ENCODE results near the gene ARHGAP9. TPM values are rescaled to one million over a fixed set of nuclear protein-coding genes. Genes with fewer than 3 reads are reported as not detected.
"Not testable (repeated sequence)": the region's sequence is repeated elsewhere in the genome, so short reads cannot be mapped to it uniquely, and the experiment has no call there.

ARHGAP9 gene
- total and polyA plus RNA-seq, 11 donors, result 1.7 to 33.4 (median 3.6) TPM

DNA sequence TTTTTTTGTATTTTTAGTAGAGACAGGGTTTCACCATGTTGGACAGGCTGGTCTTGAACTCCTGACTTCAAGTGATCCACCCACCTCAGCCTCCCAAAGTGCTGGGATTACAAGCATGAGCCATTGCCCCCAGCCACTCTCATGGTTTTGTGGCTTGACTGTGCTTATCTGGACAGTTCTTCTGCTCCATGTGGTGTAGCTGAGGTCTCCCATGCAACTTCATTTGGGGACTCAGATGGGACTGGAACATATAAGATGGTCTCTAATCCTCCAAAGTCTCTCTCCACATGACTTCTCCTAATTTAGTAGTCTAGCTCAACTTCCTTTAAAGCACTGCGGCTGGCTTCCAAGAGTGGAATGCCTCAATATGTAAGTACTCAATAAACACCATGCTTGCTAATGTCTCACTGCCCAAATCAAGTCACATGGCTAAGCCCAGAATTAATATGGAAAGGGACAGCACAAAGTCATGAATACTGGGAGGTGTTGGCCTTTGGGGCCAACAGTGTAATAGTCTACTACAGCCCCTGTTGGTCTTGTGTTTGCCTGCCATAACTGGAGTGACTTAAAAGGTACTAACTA is 37.7 kb downstream of the ARHGAP9 start:
- DNase-seq (no peak), ATAC-seq (no peak)

DNA sequence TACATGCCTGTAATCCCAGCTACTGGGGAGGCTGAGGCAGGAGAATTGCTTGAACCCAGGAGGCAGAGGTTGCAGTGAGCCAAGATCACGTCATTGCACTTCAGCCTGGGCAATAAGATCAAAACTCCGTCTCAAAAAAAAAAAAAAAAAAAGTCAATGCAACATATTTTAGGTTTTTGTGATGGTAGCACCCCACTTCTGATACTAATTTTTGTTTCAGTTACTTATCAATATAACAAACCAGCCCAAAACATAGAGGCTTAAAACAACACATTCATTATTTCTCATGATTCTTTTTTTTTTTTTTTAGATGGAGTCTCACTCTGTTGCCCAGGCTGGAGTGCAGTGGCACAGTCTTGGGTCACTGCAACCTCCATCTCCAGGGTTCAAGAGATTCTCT is 38.3 kb downstream of the ARHGAP9 start:
- ATAC-seq; intact Hi-C loops (cut with DNase I): not testable (repeated sequence)
- 81 to 89% (median 86%) methylated on average over 2 of the region's 2 CpGs for WGBS, 4 donors

More for the DNA sequence above, 37.7 kb downstream of the ARHGAP9 start:
- Histone ChIP-seq H3K27me3 (no peaks in the 10 kb centered on the region), H3K9me3 (peaks cover 0 to 11% (median 0%) of the 10 kb centered on the region in 12 donors), H3K36me3 (no peaks in the 10 kb centered on the region), H3K4me3 (no peak overlapping the region), H3K4me1 (no peaks in the 10 kb centered on the region), H3K27ac (no peak overlapping the region)
- TF ChIP-seq POLR2A (IDR thresholded peaks at IDR 0.05) (no peak), CTCF (IDR thresholded peaks at IDR 0.05) (no peak)
- WGBS, 4 donors, result 54 to 100% (median 75%) methylated on average over 1 of the region's 1 CpG
- intact Hi-C loops (cut with DNase I), result no loop called here

DNA sequence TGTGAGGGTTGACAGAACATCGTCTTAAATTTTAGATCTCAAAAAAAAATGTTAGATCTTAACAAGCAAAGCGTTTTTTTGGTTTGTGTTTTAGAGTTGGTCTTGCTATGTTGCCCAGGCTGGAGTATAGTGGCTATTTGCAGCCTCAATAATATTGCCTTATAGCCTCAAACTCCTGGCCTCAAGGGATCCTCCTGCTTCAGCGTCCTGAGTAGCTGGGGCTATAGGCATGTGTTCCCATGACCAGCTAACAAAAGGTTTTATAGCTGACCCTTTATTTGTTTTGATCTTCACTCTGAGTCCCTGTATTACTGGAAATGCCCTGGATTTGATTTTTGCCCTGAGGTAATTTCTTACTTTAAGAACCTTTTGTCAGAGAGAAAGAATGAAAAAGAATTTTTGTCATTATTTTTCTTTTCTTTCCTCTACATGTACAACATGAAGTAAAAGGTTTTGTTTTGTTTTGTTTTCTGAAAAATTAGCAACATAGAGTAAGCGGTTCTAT is 39.9 kb downstream of the ARHGAP9 start:
- H3K4me3 ChIP-seq, result no peak overlapping the region
- no peak overlapping the region for H3K27ac ChIP-seq
- DNase-seq (no peak), ATAC-seq (no peak)
- peaks cover 0 to 11% (median 0%) of the 10 kb centered on the region in 12 donors for H3K9me3 ChIP-seq
- TF ChIP-seq POLR2A (IDR thresholded peaks at IDR 0.05) (no peak), CTCF (IDR thresholded peaks at IDR 0.05) (no peak)
- no peaks in the 10 kb centered on the region for H3K4me1 ChIP-seq
- intact Hi-C loops (cut with DNase I), result no loop called here
- H3K36me3 ChIP-seq, result no peaks in the 10 kb centered on the region
- 75 to 86% (median 79%) methylated on average over 4 of the region's 4 CpGs for WGBS, 4 donors
- no peaks in the 10 kb centered on the region for H3K27me3 ChIP-seq

More for the DNA sequence above, 38.3 kb downstream of the ARHGAP9 start:
- H3K4me3 ChIP-seq, H3K4me1 ChIP-seq, H3K36me3 ChIP-seq, DNase-seq, H3K27me3 ChIP-seq, H3K27ac ChIP-seq: not testable (repeated sequence)
- H3K9me3 ChIP-seq, result peaks cover 0 to 11% (median 0%) of the 10 kb centered on the region in 12 donors

- no peak for TF ChIP-seq CTCF (IDR thresholded peaks at IDR 0.05)
- no peak for TF ChIP-seq POLR2A (IDR thresholded peaks at IDR 0.05)
- H3K4me3 ChIP-seq, result no peak overlapping the region
- ATAC-seq (no peak), DNase-seq (no peak)
- WGBS, 4 donors, result 89 to 95% (median 91%) methylated on average over 1 of the region's 1 CpG
- H3K9me3 ChIP-seq, result peaks cover 0 to 11% (median 0%) of the 10 kb centered on the region in 12 donors
- H3K36me3 ChIP-seq, result no peaks in the 10 kb centered on the region
- no peaks in the 10 kb centered on the region for H3K4me1 ChIP-seq
- intact Hi-C loops (cut with DNase I), result no loop called here
- H3K27ac ChIP-seq, result no peak overlapping the region
- no peaks in the 10 kb centered on the region for H3K27me3 ChIP-seq
These were observed 41.3 kb downstream of the ARHGAP9 start for GRCh38 chr12:57438400-57438799.

DNA sequence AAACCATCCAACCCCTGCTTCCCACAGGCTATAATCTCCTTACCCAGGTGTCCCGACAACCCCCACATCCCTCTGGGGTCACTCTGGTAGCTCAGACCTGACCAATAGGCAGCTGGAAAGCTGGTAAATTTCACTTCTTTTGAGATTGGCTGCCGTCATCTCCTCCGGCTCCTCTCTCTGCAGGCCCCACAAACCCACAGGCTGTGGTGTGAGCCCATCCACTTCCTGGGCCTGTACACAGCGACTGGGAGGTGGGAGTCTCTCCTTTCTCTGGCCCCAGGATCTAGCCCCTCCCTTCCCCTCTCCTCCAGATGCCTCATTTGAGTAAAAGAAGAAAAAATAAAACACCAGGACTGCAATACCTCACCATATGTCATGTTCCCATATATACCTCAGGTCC is 44.4 kb downstream of the ARHGAP9 start:
- no peak overlapping the region for H3K4me3 ChIP-seq
- H3K4me1 ChIP-seq, result peaks cover 0 to 7% (median 4%) of the 10 kb centered on the region in 12 donors
- DNase-seq, result no peak
- H3K9me3 ChIP-seq, result no peaks in the 10 kb centered on the region
- no peaks in the 10 kb centered on the region for H3K36me3 ChIP-seq
- no peak overlapping the region for H3K27ac ChIP-seq
- intact Hi-C loops (cut with DNase I), result no loop called here
- no peak for ATAC-seq
- no peaks in the 10 kb centered on the region for H3K27me3 ChIP-seq
- no peak for TF ChIP-seq POLR2A (IDR thresholded peaks at IDR 0.05)
- no peak for TF ChIP-seq CTCF (IDR thresholded peaks at IDR 0.05)
- whole genome bisulfite sequencing, 4 donors, result 60 to 67% (median 65%) methylated on average over 4 of the region's 4 CpGs
